H4 (cell line): Measurements from ENCODE around the gene ATP6V1C2. TPM values are rescaled to one million over a fixed set of nuclear protein-coding genes. Genes with fewer than 3 reads are reported as not detected.
"Not testable (repeated sequence)": the region's sequence is repeated elsewhere in the genome, so short reads cannot be mapped to it uniquely, and the experiment has no call there.

ENCODE experiments used
- DNase-seq: peaks from one replicate; pipeline ENCODE4 v3.0.0-alpha.2; 2015; ENCODE audit warnings: low spot score
- total RNA-seq: library from RNA; depleted of rRNA; stranded (reverse); fragments of >200 nt; shearing (Covaris generic); gene quantifications from 2 replicates; pipeline ENCODE4 v1.2.3, GENCODE V29; 2014

ATP6V1C2 gene
- total RNA-seq, 1 experiment from 2014 or later, result 0.04 TPM

DNA sequence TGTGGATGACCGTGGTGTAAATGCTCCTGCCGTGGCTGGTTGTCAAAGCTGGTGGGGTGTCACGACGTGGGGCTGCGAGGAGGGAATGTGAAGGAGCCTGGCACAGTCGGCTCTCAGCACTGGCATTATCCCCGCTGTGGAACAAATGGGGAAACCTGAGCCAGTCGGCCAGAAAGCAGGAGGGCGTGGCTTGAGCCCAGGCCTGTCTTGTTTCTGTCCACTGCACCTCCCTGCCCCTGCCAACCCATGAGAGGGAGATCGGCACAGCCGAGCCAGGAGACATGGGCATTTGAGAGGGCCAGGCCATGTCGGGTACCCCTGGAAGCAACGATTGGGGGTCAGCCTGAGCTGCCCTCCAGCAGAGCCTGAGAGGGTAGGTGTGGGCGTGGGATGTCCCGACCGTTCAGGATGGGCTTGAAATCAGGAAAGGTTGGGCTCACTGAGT lies 46.7 kb downstream of the ATP6V1C2 start:
- DNase-seq, result no peak

DNA sequence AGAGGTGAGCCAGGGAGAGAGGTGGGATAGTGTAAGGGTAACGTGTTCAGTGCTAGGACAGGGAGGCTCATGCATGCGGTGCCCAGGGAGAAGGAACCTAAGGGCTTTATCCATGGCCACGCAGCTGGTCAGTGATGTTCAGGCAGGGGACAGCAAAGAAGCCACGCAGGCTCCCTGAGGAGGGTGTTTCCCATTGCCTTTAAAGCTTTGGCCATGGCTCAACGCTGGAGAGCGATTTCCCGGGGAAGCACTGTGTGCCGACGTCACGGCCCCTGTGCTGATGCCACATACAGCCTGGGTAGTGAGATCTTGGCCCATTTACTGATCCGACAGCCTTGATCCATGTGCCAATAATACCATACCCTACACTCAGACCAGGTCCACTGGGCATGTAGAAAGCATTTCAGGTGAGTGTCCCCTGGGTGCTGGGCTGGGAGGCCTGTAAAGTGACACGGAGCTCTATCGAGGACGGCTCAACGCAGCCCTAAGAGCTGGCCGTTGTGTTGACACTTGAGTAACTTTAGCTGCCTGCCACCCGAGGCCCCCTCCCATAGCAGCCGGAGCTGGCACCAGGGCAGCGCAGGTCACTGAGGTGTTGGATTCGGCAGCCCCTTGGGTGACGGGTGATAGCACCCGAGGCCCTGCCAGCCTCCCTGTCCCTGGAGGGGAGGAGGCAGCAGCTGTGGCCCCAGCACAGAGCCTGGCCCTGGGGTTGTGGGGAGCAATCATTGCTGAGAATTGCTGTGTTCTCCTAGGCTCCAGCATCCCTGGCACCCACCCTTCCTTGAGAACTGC lies 49.7 kb downstream of the ATP6V1C2 start:
- DNase-seq, result no peak

DNA sequence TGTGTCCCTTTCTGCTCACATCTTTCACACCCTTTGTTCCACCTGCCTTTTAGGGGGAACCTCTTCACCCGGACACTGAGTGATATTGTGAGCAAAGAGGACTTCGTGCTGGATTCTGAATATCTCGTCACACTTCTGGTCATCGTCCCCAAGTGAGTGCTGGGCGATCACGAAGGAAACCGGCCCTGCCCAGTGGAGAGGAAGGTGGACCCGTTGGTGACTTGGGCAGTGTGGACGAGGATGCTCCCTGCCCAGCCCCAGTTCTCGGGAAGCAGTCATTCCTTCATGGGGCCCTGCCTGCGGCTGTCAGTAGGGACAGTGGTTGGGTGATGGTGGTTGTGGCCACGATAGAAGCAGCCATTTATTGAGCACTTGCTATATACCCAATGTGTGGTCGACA lies 50.4 kb downstream of the ATP6V1C2 start:
- no peak for DNase-seq

DNA sequence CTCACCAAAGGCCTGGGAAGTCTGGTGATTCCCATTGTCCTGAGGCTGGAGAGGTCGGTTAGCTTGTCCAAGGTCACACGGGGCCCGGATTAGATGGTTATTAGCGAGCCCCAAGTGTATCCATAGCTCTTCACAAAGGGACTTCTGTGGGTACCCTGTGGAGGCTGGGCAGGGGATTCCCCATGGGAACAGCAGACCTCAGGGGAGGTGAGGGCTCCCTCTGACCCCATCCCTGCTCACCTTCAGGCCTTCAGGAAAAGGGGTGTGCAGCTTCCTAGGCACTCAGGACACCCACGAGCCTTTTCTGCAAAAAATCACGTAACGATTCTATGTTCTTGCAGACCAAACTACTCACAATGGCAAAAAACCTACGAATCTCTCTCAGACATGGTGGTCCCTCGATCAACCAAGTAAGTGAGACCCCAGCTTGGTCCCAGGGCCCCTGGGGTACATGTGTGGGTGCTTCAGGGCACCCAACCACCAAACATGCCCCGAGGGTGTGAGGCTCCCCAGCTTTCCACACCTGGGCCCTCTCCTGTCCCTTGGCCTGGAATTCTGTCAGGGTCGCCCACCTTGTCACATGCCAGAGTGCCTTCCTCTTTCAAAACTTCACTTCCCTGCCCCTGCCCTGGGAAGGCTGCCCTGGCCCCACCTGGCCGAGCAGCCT lies 50.9 kb downstream of the ATP6V1C2 start:
- no peak for DNase-seq

DNA sequence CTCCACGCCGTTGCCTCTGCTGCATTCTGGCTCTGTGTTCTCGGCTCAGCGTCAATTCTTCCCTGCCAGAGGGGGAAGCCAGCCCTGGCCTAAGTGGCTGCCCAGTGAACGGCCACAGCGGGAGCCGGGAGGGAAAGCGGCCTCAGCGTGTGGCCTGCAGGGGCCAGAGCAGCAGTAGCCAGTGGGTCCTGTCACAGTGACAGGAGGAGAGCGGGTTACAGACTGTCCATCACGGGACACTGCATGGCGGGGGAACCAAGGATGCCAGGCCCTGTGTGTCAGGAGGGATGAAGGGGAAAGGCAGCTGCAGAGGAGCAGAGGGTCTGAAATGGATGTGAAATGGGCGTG lies 51.4 kb downstream of the ATP6V1C2 start:
- no peak for DNase-seq

DNA sequence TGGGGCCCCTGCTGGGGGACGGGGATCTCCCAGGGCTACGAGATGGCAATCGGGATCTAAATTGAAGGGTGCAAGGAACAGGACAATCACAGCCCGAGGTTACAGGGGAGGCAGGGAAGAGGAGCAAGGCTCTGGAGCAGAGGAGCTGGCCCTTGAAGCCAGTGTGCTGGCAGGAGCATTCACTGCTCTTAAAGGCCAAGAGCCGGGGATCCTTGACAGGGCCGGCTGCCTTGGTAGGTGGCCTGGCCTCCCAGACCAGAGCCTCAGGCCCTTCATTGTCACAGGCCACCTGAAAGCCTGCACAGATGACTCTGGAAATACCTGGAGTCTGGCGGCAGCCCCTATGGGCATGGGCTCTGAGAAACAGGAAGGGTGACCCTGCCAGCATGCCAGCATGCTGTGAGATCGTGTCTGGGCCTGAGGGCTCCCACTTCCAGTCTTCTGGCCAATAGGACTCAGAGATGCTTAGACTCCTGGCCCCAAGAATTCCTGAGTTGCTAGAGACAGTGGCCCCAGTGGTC lies 52.5 kb downstream of the ATP6V1C2 start:
- DNase-seq, result no peak

DNA sequence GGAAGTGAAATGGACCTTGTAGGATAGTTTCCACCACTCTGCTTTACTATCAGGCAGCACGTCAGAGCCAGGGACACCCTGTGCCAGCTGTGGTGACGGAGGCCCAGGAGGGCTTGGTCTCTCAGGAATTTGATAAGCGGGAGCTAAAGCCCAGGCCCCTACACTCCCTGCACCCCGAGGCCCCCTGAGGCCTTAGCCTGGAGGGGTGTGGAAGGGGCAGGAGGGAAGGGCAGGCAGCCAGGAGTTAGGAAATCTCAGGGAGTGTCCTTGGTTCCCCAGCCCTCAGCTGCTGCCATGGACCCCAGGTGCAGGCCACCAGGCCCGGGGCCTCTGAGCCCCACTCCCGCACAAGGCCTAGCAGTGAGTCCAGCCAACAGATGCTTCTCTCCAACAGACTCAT lies 53.0 kb downstream of the ATP6V1C2 start:
- no peak for DNase-seq

DNA sequence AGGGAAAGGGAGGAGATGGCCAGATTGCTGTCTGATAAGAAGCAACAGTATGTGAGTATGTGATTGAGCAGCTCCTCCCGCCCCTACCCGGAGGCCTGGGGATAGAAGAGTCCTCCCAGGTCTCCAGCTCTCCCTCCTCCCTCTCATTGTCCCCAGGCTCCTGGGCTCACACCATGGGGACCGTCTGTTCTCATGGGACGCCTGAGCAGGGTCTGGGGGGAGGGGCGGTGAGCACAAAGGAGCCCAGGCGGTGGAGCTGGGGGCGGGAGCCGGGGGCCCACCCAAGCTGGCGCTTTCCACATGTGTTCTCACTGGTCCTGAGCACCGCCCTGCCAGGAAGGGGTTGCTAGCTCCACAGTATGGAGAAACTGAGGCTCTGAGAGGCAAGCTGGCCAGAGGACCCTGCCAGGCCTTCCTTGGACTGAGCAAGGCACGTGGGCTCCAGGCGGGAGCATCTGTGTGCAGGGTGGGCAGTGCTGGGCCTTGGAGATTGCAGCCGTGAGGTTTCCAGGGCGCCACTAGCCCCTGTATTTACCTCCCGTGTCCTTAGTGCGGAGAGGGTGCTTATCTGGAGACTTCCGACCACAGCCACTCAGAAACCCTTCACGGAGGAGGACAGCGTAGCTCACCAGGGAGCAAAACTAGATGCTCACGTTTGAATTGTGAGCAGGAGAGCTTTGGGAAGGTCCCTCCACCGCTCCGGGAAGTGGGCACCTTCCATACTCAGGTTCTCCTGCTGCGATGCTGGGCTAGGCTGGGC lies 53.8 kb downstream of the ATP6V1C2 start:
- no peak for DNase-seq

DNA sequence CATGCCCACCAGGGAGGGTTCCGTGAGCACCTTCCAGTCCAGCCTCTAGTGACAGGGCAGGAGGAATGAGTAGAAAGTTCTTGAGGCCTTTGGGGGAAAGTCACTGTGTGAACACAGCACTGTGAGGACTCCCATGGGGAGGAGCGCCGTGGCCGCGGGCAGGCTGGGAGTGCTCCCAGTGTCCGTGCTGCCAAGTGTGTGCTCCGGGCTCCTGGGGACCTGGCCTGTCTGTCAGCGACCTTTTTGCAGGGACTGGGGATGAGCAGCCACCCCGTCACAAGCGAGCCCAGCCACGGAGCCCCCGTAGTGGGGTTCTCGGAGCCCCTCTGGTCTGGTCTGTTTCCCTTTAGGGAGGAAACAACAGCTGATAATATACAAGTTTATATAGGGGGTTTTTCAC lies 54.4 kb downstream of the ATP6V1C2 start:
- no peak for DNase-seq

DNA sequence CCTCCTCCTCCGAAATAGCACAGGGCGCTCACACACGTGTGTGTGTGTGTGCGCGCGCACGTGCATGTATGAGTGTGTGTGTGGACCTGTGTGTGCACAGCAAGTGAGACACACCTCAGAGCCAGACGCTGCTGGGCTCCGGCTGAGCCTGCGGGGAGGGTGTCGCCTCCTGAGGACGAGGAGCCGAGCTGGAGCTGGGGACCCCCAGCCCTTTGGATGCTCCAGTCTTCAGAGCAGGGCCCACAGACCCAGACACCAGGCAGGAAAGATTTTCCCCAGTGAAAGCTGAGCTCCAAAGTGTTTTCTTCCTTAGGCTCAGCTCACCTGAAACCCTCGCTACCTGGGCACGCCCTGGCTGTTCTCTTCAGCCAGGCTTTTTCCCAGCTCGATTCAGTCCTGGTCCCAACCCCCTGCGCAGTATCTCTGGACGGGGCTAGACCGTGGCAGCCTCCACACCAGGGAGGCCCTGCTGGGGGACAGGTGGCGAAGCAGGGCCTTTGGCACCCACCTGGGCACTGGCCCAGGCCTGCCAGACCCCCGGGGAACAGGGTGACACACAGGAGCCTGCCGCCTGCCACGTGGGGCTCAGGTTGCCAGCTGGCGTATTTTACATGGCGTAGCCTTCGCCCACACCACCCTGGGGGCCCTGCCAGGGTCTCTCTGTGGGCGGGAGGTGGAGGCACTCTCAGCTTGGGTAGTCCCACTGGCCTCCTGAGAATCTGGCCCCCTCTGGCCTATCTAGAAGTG lies 55.0 kb downstream of the ATP6V1C2 start:
- DNase-seq, result no peak

DNA sequence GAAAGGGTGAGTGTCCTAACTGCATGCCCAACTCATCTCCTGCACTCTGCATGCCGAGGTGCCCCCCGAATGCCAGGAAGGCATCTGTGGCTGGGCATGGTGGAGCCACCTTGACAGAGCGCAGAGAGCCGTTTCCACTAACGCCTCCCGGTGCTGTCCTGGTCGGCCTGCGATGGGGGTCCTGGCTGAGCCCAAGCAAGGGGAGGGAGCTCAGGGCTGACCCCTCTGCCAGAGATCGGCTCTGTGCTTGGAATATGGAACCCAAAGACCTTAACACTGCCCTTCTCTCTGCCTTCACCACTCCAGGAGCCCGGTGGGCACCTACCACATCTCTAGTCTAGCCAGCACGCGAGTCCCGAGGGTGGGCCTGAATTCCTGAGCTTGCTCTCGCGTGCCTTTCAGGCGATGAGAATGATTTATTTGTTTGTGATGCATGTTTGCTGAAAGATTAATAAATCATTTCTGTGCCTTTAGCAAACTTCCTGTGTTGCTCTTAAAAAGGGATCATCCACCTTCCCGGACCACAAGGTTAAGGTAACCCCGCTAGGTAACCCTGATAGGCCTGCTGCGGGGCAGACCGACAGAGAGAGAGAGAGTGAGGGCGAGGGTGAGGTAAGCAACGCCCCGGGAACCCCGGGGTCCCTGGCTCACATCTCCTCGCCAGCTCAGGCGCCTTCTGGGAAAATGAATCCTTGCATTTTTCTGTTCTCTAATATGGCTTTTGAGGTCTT lies 55.8 kb downstream of the ATP6V1C2 start:
- DNase-seq, result no peak

DNA sequence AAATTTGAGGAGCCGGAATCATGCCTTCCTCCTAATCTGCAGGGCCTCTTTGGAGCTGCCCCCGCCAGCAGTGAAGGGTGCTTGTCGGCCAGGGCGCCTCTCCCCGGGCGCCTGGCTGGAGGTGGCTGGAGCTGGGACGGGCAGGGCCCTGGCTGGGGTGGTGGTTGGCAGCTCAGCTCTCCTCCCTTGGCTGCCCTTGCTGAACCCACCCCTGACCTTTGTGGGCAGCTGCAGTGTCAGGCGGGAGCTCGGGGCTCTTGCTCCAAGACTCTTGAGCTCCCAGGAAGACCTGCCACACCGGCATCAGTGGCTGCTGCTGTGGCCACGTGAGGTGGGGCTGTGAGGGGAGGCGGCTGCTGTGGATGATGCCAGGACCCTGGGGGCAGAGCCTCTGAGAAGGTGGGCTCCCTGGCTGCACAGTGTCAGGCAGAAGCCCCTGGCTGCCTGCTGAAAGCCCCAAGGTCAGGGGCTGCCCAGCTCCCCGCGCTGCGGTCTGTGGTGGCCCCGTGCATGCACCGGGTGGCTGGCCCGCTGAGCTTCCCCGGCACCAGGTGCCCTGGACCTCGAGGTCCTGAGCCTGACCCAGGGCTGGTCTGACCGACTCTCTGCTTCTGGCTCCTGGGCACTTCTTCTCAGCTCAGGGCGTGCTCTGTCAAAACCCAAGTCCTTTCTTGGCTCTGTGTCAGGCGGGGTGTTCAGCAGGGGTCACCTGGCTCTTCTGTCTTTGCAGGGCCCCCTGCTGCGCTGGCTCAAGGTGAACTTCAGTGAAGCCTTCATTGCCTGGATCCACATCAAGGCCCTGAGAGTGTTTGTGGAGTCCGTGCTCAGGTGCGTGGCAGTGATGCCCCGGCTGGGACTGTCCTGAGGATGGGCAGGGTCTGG lies 56.7 kb downstream of the ATP6V1C2 start:
- no peak for DNase-seq

DNA sequence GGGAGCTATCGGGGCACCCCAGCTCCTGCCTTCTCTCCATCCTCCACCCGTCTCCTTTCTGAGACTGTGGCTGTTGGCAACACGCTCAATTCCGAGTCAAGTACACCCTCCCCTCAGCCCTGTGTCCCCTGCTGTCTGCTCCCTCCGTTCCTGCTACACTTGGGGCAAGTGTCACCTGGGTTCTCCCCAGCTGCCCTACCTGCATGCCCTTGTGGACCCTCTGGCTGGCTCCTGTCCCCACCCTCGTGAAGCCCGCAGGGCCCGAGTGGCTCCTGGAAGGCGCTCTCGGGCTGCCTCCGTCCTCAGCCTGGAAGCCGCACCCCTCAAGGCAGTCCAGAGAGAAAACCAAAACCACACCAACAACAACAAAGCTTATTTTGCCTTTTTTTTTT lies 57.3 kb downstream of the ATP6V1C2 start:
- DNase-seq, result no peak

DNA sequence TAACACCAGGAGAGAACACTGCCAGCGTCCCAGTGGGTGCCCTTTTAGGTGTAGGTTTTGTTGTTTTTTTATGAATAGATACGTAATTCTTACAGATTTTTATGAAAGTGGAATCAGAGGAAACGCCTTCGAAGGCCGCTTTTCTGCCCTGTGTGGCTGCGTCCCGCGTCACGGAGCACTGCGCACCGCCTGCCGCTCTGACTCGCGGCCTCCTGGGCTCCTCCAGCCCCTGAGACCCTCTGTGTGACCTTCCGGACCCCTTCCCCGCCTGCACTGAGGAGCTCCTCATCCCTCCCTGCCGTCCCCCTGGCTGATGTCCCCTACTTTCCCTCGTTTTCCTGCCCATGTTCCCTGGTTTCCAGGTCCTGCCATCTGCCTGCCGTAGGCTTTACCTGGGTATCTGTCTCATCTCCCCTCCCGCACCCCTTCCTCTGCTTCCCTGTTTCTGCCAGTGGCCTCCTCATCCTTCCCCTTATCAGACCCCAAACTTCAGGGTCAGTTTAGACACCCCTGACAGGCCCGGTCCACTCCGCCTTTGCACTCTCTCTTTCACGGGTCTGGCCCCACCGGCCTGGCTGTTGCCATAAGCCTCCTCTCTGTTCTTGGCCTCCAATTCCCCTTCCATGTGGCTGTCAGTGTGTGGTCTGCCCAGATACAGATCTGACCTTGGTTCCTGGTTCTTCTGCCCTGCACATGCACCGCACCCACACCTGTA lies 58.5 kb downstream of the ATP6V1C2 start:
- DNase-seq, result no peak

DNA sequence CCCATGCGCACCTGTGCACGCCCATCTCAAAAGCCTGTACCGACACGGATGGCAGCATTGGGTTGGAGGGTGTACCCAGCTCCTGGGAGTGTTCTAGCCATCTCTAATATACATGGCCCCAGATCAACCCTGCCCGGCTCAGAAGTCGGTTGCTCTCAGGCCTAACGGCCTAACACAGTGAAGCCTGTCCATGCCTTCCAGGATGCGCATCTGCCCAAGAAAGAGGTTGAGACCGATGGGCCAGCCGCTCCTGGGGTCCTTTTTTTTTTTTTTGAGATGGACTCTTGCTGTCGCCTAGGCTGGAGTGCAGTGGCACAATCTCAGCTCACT lies 59.0 kb downstream of the ATP6V1C2 start:
- DNase-seq, result no peak

DNA sequence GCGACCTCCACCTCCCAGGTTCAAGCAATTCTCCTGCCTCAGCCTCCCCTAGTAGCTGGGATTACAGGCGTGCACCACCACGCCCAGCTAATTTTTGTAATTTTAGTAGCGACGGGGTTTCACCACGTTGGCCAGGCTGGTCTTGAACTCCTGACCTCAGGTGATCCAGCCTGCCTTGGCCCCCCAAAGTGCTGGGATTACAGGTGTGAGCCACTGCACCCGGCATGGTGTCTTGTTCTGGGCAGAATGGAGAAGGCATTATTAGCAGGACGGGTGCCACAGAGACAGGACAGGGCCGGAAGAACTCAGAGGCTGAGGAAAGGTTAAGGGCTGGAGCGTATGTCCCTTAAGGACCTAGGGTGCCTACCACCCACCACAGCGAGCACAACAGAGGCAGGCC lies 59.4 kb downstream of the ATP6V1C2 start:
- DNase-seq, result not testable (repeated sequence)

DNA sequence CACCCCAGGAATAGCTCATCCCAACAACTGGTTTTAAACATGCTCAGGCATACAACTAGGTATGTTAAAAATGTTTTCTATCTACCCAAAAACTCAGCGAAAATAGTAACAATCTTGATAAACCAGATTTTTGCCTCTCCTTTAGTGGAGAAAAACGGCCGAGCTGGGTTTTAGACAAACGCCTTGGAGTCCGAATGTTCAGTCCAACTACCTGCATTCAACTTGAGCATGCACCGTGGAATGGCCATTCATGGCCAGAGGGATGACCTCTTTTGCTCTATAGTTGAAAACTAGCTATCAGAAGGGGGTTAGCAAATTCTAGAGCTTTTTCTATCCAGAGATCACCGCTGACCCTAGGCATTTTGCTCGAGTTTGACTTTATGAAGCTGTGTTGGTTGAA lies 60.3 kb downstream of the ATP6V1C2 start:
- DNase-seq, result no peak

DNA sequence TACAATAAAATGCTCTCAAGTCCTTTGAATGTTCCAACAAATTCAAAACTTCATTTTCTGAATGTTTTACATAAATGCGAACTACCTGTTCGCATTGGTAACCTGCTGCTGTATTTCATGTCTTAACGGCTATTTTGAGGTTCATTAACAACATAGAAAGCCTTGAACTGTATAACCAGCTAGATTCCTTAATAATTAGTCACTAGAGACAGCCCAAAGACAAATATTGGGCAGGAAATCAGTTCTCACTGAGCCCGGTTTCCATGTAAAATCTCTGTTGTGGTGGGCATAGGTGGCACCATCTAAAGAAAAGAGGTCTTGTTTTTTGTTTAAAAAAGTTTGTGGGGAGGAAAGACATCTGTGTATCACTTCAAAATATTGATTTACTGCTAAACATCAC lies 62.0 kb downstream of the ATP6V1C2 start:
- no peak for DNase-seq

DNA sequence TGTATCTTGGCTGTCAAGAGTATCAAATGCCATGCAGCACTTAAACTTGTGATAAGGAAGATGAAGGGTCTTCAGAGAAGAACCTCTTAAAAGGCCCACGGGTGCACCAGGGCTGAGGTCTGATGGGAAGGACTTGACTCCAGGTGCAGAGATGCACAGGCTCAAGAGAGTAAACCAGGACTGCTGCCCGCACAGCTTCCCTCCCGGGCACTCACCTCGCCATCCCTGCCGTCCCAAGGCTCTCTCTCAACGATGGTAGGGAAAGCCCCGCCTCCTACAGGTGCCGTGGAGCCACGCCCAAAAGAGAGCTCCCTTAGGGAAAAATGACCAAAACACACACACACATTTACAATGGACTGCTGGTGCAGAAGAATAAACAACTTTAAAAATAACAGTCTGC lies 63.3 kb downstream of the ATP6V1C2 start:
- no peak for DNase-seq

DNA sequence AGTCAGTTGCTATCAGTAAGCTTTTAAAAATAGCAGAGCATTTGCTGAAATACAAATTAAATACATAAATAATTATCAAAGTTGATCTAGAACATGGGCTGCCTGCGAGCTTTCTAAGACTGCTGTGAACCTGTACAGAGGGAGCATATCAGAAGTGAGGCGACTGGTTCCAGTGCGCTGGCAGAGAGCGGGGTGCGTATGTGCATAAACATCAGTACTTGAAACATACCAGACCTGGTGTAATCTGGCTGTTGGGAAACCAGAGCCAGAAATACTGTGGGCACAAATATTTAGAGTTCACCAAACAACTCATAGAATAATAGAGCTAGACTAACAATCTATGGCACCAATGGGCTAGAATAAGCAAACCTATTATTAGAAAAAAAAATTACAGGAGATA lies 63.8 kb downstream of the ATP6V1C2 start:
- DNase-seq, result no peak
